HK-2 (cell line): ENCODE measurements around the gene COL4A4.

Source experiments
- DNase-seq: peaks from one replicate; pipeline ENCODE4 v3.0.0-alpha.2; 2018; ENCODE audit not compliant: unreplicated experiment

The COL4A4 gene

GRCh38 chr2:227030789-227031188 lies 133.2 kb downstream of the COL4A4 start:
- no peak for DNase-seq

- no peak for DNase-seq
Observed at GRCh38 chr2:227029426-227030105, 134.4 kb downstream of the COL4A4 start.

- no peak for DNase-seq
Observed at GRCh38 chr2:227025510-227025909, 138.5 kb downstream of the COL4A4 start.

GRCh38 chr2:227022608-227023007 lies 141.4 kb downstream of the COL4A4 start:
- no peak for DNase-seq

- DNase-seq = no peak
Observed at GRCh38 chr2:227020416-227020815, 143.6 kb downstream of the COL4A4 start.

- no peak for DNase-seq
Observed at GRCh38 chr2:227016894-227017293, 147.1 kb downstream of the COL4A4 start.

GRCh38 chr2:227013881-227014280 lies 150.1 kb downstream of the COL4A4 start:
- DNase-seq = no peak

- no peak for DNase-seq
Observed at GRCh38 chr2:227013330-227013729, 150.7 kb downstream of the COL4A4 start.

GRCh38 chr2:227010433-227010832 lies 153.6 kb downstream of the COL4A4 start:
- DNase-seq = no peak

- no peak for DNase-seq
Observed at GRCh38 chr2:227007940-227008339, 156.1 kb downstream of the COL4A4 start.

- DNase-seq = no peak
Observed at GRCh38 chr2:227007148-227007547, 156.9 kb downstream of the COL4A4 start.

- no peak for DNase-seq
Observed at GRCh38 chr2:227006189-227006897, 157.7 kb downstream of the COL4A4 start.

- no peak for DNase-seq
Observed at GRCh38 chr2:227004482-227004881, 159.5 kb downstream of the COL4A4 start.

- no peak for DNase-seq
Observed at GRCh38 chr2:227000123-227000522, 163.9 kb downstream of the COL4A4 start.

- no peak for DNase-seq
Observed at GRCh38 chr2:226999661-227000060, 164.3 kb downstream of the COL4A4 start.

- peak; percentile 75 for DNase-seq
Observed at GRCh38 chr2:226995625-226996041, 168.4 kb downstream of the COL4A4 start.

GRCh38 chr2:226994775-226995174 lies 169.2 kb downstream of the COL4A4 start:
- DNase-seq = no peak

- DNase-seq = no peak
Observed at GRCh38 chr2:226993171-226993570, 170.8 kb downstream of the COL4A4 start.

GRCh38 chr2:226991663-226992062 lies 172.3 kb downstream of the COL4A4 start:
- DNase-seq = no peak

- no peak for DNase-seq
Observed at GRCh38 chr2:226985583-226985946, 178.4 kb downstream of the COL4A4 start.

- no peak for DNase-seq
Observed at GRCh38 chr2:226984750-226985582, 179.0 kb downstream of the COL4A4 start.

- no peak for DNase-seq
Observed at GRCh38 chr2:226983895-226984749, 179.9 kb downstream of the COL4A4 start.
